ENCODE results near the gene DNM3.

The DNM3 gene

GRCh38 chr1:172134087-172134731, 292.9 kb downstream of the DNM3 start:
- DNase-seq (ENCODE audit: insufficient read length, low spot score) (no peak), FAIRE-seq (no peak)

GRCh38 chr1:172135076-172135672, 293.9 kb downstream of the DNM3 start:
- FAIRE-seq (no peak), DNase-seq (ENCODE audit: insufficient read length, low spot score) (no peak)

- FAIRE-seq = no peak
- DNase-seq (ENCODE audit: insufficient read length, low spot score) = no peak
Observed at GRCh38 chr1:172135978-172136610, 294.8 kb downstream of the DNM3 start.

GRCh38 chr1:172136925-172137324, 295.6 kb downstream of the DNM3 start:
- no peak for DNase-seq (ENCODE audit: insufficient read length, low spot score)

GRCh38 chr1:172137703-172138454, 296.6 kb downstream of the DNM3 start:
- FAIRE-seq (no peak), DNase-seq (ENCODE audit: insufficient read length, low spot score) (no peak)

More at GRCh38 chr1:172136925-172137324, 295.6 kb downstream of the DNM3 start:
- no peak for FAIRE-seq

- DNase-seq (ENCODE audit: insufficient read length, low spot score) (no peak), FAIRE-seq (no peak)
Observed at GRCh38 chr1:172138634-172139033, 297.3 kb downstream of the DNM3 start.

GRCh38 chr1:172139196-172139595, 297.9 kb downstream of the DNM3 start:
- no peak for DNase-seq (ENCODE audit: insufficient read length, low spot score)
- FAIRE-seq = no peak

- DNase-seq (ENCODE audit: insufficient read length, low spot score) (no peak), FAIRE-seq (no peak)
Observed at GRCh38 chr1:172140072-172140471, 298.8 kb downstream of the DNM3 start.

GRCh38 chr1:172140591-172140990, 299.3 kb downstream of the DNM3 start:
- DNase-seq (ENCODE audit: insufficient read length, low spot score) (no peak), FAIRE-seq (no peak)

- DNase-seq (ENCODE audit: insufficient read length, low spot score) (no peak), FAIRE-seq (no peak)
Observed at GRCh38 chr1:172141341-172141881, 300.1 kb downstream of the DNM3 start.

- DNase-seq (ENCODE audit: insufficient read length, low spot score) (no peak), FAIRE-seq (no peak)
Observed at GRCh38 chr1:172142324-172142723, 301.0 kb downstream of the DNM3 start.

GRCh38 chr1:172143384-172144055, 302.2 kb downstream of the DNM3 start:
- no peak for FAIRE-seq
- DNase-seq (ENCODE audit: insufficient read length, low spot score) = no peak

GRCh38 chr1:172144445-172145061, 303.3 kb downstream of the DNM3 start:
- FAIRE-seq (no peak), DNase-seq (ENCODE audit: insufficient read length, low spot score) (no peak)

- DNase-seq (ENCODE audit: insufficient read length, low spot score) (no peak), FAIRE-seq (no peak)
Observed at GRCh38 chr1:172145231-172145651, 303.9 kb downstream of the DNM3 start.

GRCh38 chr1:172145656-172146055, 304.4 kb downstream of the DNM3 start:
- DNase-seq (ENCODE audit: insufficient read length, low spot score) = no peak
- FAIRE-seq = no peak

GRCh38 chr1:172146141-172146850, 305.0 kb downstream of the DNM3 start:
- DNase-seq (ENCODE audit: insufficient read length, low spot score) (no peak), FAIRE-seq (no peak)

- no peak for FAIRE-seq
Observed at GRCh38 chr1:172147541-172147940, 306.2 kb downstream of the DNM3 start.

GRCh38 chr1:172148213-172148612, 306.9 kb downstream of the DNM3 start:
- FAIRE-seq (no peak), DNase-seq (ENCODE audit: insufficient read length, low spot score) (no peak)

More at GRCh38 chr1:172147541-172147940, 306.2 kb downstream of the DNM3 start:
- DNase-seq (ENCODE audit: insufficient read length, low spot score) = no peak

- no peak for FAIRE-seq
- DNase-seq (ENCODE audit: insufficient read length, low spot score) = no peak
Observed at GRCh38 chr1:172148707-172149106, 307.4 kb downstream of the DNM3 start.
